Keratinocyte (primary cell): Measurements from ENCODE around the gene RYR2. TPM values are rescaled to one million over a fixed set of nuclear protein-coding genes. Genes with fewer than 3 reads are reported as not detected.

Experiments
- DNase-seq: peaks from one replicate; pipeline ENCODE4 v3.0.0-alpha.2; 2011; ENCODE audit warnings: low read depth, missing footprints, low spot score
- FAIRE-seq: peaks from 2 replicates; lab custom pipeline; 2011; peaks lifted over from hg19 to GRCh38; lab: Jason Lieb, UNC
- H2AFZ ChIP-seq: 2 replicates; pipeline ENCODE4 v1.6.0; 2012; ENCODE audit warnings: low read length, control low read depth, inconsistent platforms; ENCODE audit not compliant: control insufficient read depth
- H3K27ac ChIP-seq: 2 replicates; pipeline ENCODE4 v1.5.1; 2011; ENCODE audit warnings: low read length; ENCODE audit not compliant: control insufficient read depth, insufficient read depth
- H3K27me3 ChIP-seq: 3 replicates; pipeline ENCODE4 v1.6.0; 2011; ENCODE audit warnings: low read length; ENCODE audit not compliant: control insufficient read depth, insufficient read depth; ENCODE audit errors: extremely low read depth
- H3K36me3 ChIP-seq, 2 experiments: 2 replicates in 1 of 2; 3 replicates in 1 of 2; pipeline ENCODE4 v1.5.1; 2011; ENCODE audit warnings: low read length in 2 of 2, mild to moderate bottlenecking in 1 of 2; ENCODE audit not compliant: control insufficient read depth in 2 of 2, insufficient read depth in 2 of 2; ENCODE audit errors: extremely low read depth in 1 of 2
- H3K4me1 ChIP-seq: 3 replicates; pipeline ENCODE4 v1.5.1; 2011; ENCODE audit warnings: low read length; ENCODE audit not compliant: control insufficient read depth, insufficient read depth; ENCODE audit errors: extremely low read depth
- H3K4me2 ChIP-seq: 3 replicates; pipeline ENCODE4 v1.6.0; 2011; ENCODE audit warnings: low read depth, low read length; ENCODE audit not compliant: control insufficient read depth, insufficient read depth; ENCODE audit errors: extremely low read depth
- H3K4me3 ChIP-seq, 3 experiments: fragments of 200-600 bp in 1 of 3; sonication (generic) in 1 of 3; 2 replicates in 2 of 3; 3 replicates in 1 of 3; pipeline ENCODE4 v1.5.1; 2011 to 2016; ENCODE audit warnings: low read length in 3 of 3, mild to moderate bottlenecking in 3 of 3, control low read depth in 2 of 3, inconsistent platforms in 1 of 3, low read depth in 1 of 3, mixed read lengths in 1 of 3, mixed run types in 1 of 3, moderate library complexity in 1 of 3; ENCODE audit not compliant: control insufficient read depth in 2 of 3, insufficient read depth in 2 of 3; ENCODE audit errors: extremely low read depth in 1 of 3
- H3K79me2 ChIP-seq: 2 replicates; pipeline ENCODE4 v1.6.0; 2012; ENCODE audit warnings: low read length; ENCODE audit not compliant: control insufficient read depth, insufficient read depth
- H3K9ac ChIP-seq: 3 replicates; pipeline ENCODE4 v1.6.0; 2011; ENCODE audit warnings: low read length; ENCODE audit not compliant: control insufficient read depth, insufficient read depth; ENCODE audit errors: extremely low read depth
- H3K9me1 ChIP-seq: 3 replicates; pipeline ENCODE4 v1.6.0; 2011; ENCODE audit warnings: low read length; ENCODE audit not compliant: control insufficient read depth, insufficient read depth; ENCODE audit errors: extremely low read depth
- H3K9me3 ChIP-seq: 2 replicates; pipeline ENCODE4 v1.5.1; 2012; ENCODE audit warnings: low read depth, low read length; ENCODE audit not compliant: control insufficient read depth
- H4K20me1 ChIP-seq: 3 replicates; pipeline ENCODE4 v1.6.0; 2011; ENCODE audit warnings: low read length; ENCODE audit not compliant: control insufficient read depth, insufficient read depth; ENCODE audit errors: extremely low read depth
- EZH2 ChIP-seq: IDR thresholded peaks from one replicate; pipeline ENCODE4 v1.6.1; 2012; ENCODE audit warnings: inconsistent platforms, mild to moderate bottlenecking, low read length, moderate library complexity
- dilution Hi-C: fragments of 300-500 bp; cut with MboI; formaldehyde crosslinking; loops from one replicate; pipeline ENCODE4 v1.7.0; 2020; ENCODE audit warnings: low sequenced_read_pairs; ENCODE audit not compliant: extremely low pct_ligation_motif_present
- polyA plus RNA-seq, 5 experiments: library from polyadenylated mRNA; depleted of rRNA in 3 of 5; stranded (reverse) in 3 of 5; stranded (forward) in 1 of 5; unstranded in 1 of 5; fragments of >200 nt; gene quantifications; 1 replicate in 1 of 5; 2 replicates in 3 of 5; 3 replicates in 1 of 5; pipeline versions ENCODE4 v1.2.1 to v1.2.3, GENCODE V29; 2011 to 2012; ENCODE audit warnings: missing spikeins in 2 of 5, low read depth in 1 of 5, low replicate concordance in 1 of 5
- TF ChIP-seq, protein P1 (sequence below), 3 experiments: IDR thresholded peaks in 1 of 3; conservative IDR thresholded peaks in 1 of 3; optimal IDR thresholded peaks in 1 of 3; 2 replicates in 2 of 3; 3 replicates in 1 of 3; pipeline versions ENCODE3 to v1.5.1; 2011; ENCODE audit warnings: low read length in 3 of 3, mild to moderate bottlenecking in 3 of 3, moderate library complexity in 2 of 3, control low read depth in 1 of 3, inconsistent platforms in 1 of 3; ENCODE audit not compliant: insufficient read depth in 2 of 3; ENCODE audit errors: extremely low read depth in 1 of 3

The RYR2 gene
- polyA plus RNA-seq, 1 donor (not counting 4 experiments of a cell fraction or from before 2014, with no cell fraction given): 0.05 TPM

DNA sequence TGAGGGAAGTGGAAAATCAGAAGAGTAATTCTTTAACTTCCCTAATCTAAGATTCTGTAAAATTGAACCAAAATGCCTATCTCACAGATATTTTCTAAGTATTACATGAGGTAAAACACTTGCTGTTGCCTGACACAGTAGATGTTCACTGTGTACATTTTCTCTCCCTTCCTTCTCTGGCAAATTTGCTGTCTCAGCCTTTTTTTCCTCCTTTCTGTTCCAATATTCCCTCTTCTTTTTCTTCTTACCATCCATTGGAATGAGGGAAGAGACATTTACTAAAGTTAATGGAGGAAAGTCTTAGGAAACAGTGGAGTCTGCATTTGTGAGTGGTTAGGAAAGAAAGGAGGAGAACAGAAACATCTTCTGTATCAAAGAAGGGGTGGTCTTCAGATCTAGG, 608.8 kb downstream of the RYR2 start:
- H3K4me1 ChIP-seq: no peaks in the 10 kb centered on the region
- H3K9me1 ChIP-seq: no peaks in the 10 kb centered on the region
- no peak overlapping the region for H3K9ac ChIP-seq
- TF ChIP-seq EZH2: no peak
- TF ChIP-seq, protein P1, sequence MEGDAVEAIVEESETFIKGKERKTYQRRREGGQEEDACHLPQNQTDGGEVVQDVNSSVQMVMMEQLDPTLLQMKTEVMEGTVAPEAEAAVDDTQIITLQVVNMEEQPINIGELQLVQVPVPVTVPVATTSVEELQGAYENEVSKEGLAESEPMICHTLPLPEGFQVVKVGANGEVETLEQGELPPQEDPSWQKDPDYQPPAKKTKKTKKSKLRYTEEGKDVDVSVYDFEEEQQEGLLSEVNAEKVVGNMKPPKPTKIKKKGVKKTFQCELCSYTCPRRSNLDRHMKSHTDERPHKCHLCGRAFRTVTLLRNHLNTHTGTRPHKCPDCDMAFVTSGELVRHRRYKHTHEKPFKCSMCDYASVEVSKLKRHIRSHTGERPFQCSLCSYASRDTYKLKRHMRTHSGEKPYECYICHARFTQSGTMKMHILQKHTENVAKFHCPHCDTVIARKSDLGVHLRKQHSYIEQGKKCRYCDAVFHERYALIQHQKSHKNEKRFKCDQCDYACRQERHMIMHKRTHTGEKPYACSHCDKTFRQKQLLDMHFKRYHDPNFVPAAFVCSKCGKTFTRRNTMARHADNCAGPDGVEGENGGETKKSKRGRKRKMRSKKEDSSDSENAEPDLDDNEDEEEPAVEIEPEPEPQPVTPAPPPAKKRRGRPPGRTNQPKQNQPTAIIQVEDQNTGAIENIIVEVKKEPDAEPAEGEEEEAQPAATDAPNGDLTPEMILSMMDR (optimal IDR thresholded peaks at IDR 0.05 in 1 of 3, IDR thresholded peaks at IDR 0.05 in 1 of 3, conservative IDR thresholded peaks at IDR 0.05 in 1 of 3; ENCODE audit: extremely low read depth in 1 of 3, insufficient read depth in 2 of 3, low read length in 3 of 3): no peak
- dilution Hi-C loops: no loop called here
- H4K20me1 ChIP-seq: no peaks in the 10 kb centered on the region
- no peak for FAIRE-seq
- DNase-seq: no peak
- H3K27ac ChIP-seq: no peak overlapping the region
- no peak overlapping the region for H2AFZ ChIP-seq
- no peaks in the 10 kb centered on the region for H3K27me3 ChIP-seq
- H3K9me3 ChIP-seq: peaks cover 3% of the 10 kb centered on the region
- H3K4me2 ChIP-seq: no peak overlapping the region
- H3K4me3 ChIP-seq: no peak overlapping the region
- H3K79me2 ChIP-seq: no peaks in the 10 kb centered on the region
- H3K36me3 ChIP-seq: no peaks in the 10 kb centered on the region

DNA sequence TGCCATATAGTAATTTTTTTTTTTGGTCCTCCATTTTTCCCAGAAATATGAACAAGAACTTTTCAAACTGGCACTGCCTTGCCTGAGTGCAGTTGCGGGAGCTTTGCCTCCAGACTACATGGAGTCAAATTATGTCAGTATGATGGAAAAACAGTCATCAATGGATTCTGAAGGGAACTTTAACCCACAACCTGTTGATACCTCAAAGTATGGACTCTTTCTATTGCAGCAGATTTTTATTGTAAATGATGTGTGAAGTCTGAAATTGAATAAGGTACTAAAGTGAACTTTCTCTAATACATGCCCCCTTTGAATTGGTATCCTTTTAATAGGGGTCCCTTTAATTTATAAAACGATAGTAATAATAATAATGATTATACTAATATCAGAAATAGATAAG, 613.8 kb downstream of the RYR2 start:
- FAIRE-seq: no peak

GRCh38 chr1:237664348-237664747, 622.4 kb downstream of the RYR2 start:
- no peak for TF ChIP-seq EZH2
- TF ChIP-seq, protein P1 (optimal IDR thresholded peaks at IDR 0.05 in 1 of 3, IDR thresholded peaks at IDR 0.05 in 1 of 3, conservative IDR thresholded peaks at IDR 0.05 in 1 of 3; ENCODE audit: extremely low read depth in 1 of 3, insufficient read depth in 2 of 3, low read length in 3 of 3): no peak
- no peaks in the 10 kb centered on the region for H3K36me3 ChIP-seq
- H3K4me2 ChIP-seq: no peak overlapping the region
- no peak overlapping the region for H3K4me3 ChIP-seq
- H2AFZ ChIP-seq: no peak overlapping the region
- dilution Hi-C loops: no loop called here
- DNase-seq (no peak), FAIRE-seq (no peak)
- no peaks in the 10 kb centered on the region for H3K27me3 ChIP-seq
- no peaks in the 10 kb centered on the region for H3K9me3 ChIP-seq
- H4K20me1 ChIP-seq: no peaks in the 10 kb centered on the region
- no peak overlapping the region for H3K9ac ChIP-seq
- H3K79me2 ChIP-seq: no peaks in the 10 kb centered on the region
- H3K4me1 ChIP-seq: no peaks in the 10 kb centered on the region
- H3K27ac ChIP-seq: no peak overlapping the region
- H3K9me1 ChIP-seq: no peaks in the 10 kb centered on the region

More for the DNA sequence above, 613.8 kb downstream of the RYR2 start:
- H3K4me1 ChIP-seq: no peaks in the 10 kb centered on the region
- no peaks in the 10 kb centered on the region for H3K36me3 ChIP-seq
- H3K9ac ChIP-seq: no peak overlapping the region
- no peaks in the 10 kb centered on the region for H3K9me3 ChIP-seq
- no peak overlapping the region for H3K4me2 ChIP-seq
- no peaks in the 10 kb centered on the region for H3K79me2 ChIP-seq
- dilution Hi-C loops: no loop called here
- TF ChIP-seq EZH2: no peak
- H3K4me3 ChIP-seq: no peak overlapping the region
- H3K9me1 ChIP-seq: no peaks in the 10 kb centered on the region
- DNase-seq: no peak
- H4K20me1 ChIP-seq: no peaks in the 10 kb centered on the region
- no peaks in the 10 kb centered on the region for H3K27me3 ChIP-seq
- no peak overlapping the region for H3K27ac ChIP-seq
- H2AFZ ChIP-seq: no peak overlapping the region
